Smooth muscle cell (in vitro differentiated cells): ENCODE measurements around the gene PPP2R3C. TPM values are rescaled to one million over a fixed set of nuclear protein-coding genes. Genes with fewer than 3 reads are reported as not detected.
A peak's percentile ranks its signal among the peaks of the same experiment; 100 is the strongest.
"Not testable (repeated sequence)": the region's sequence is repeated elsewhere in the genome, so short reads cannot be mapped to it uniquely, and the experiment has no call there.

Source experiments
- DNase-seq: peaks from one replicate; lab custom pipeline; 2025; ENCODE audit not compliant: unreplicated experiment; lab: John Stamatoyannopoulos, UW
- H2AFZ ChIP-seq: fragments of 200-600 bp; sonication (generic); 2 replicates; pipeline ENCODE4 v1.6.0; 2016; ENCODE audit warnings: antibody characterized with exemption, low read depth, mild to moderate bottlenecking
- H3F3A ChIP-seq: fragments of 200-600 bp; sonication (generic); 2 replicates; pipeline ENCODE4 v1.6.0; 2017; ENCODE audit warnings: antibody characterized with exemption, low read depth
- H3K27ac ChIP-seq: fragments of 200-600 bp; sonication (generic); 2 replicates; pipeline ENCODE4 v1.5.1; 2016; ENCODE audit warnings: low read depth, mild to moderate bottlenecking
- H3K27me3 ChIP-seq: fragments of 200-600 bp; sonication (generic); 2 replicates; pipeline ENCODE4 v1.6.1; 2016; ENCODE audit warnings: low read depth, mild to moderate bottlenecking
- H3K36me3 ChIP-seq: fragments of 200-600 bp; sonication (generic); 2 replicates; pipeline ENCODE4 v1.5.1; 2016; ENCODE audit warnings: low read depth
- H3K4me1 ChIP-seq: fragments of 200-600 bp; sonication (generic); 2 replicates; pipeline ENCODE4 v1.5.1; 2016; ENCODE audit warnings: low read depth
- H3K4me2 ChIP-seq: fragments of 200-600 bp; sonication (generic); 2 replicates; pipeline ENCODE4 v1.6.0; 2016; ENCODE audit warnings: mild to moderate bottlenecking
- H3K4me3 ChIP-seq: fragments of 200-600 bp; sonication (generic); 2 replicates; pipeline ENCODE4 v1.5.1; 2016; ENCODE audit warnings: mild to moderate bottlenecking
- H3K79me2 ChIP-seq: fragments of 200-600 bp; sonication (generic); 2 replicates; pipeline ENCODE4 v1.6.0; 2016; ENCODE audit warnings: low read depth, mild to moderate bottlenecking
- H3K9ac ChIP-seq: fragments of 200-600 bp; sonication (generic); 2 replicates; pipeline ENCODE4 v1.6.0; 2016; ENCODE audit warnings: low read depth
- H3K9me3 ChIP-seq: fragments of 200-600 bp; sonication (generic); replicated peaks from 2 replicates; pipeline ENCODE4 v1.5.1; 2016; ENCODE audit warnings: low read depth
- H4K20me1 ChIP-seq: fragments of 200-600 bp; sonication (generic); 2 replicates; pipeline ENCODE4 v1.6.0; 2016; ENCODE audit warnings: low read depth
- CTCF ChIP-seq: fragments of 200-600 bp; sonication (generic); IDR thresholded peaks from 2 replicates; pipeline ENCODE4 v1.5.1; 2017; ENCODE audit warnings: borderline replicate concordance, mild to moderate bottlenecking, antibody characterized with exemption; ENCODE audit not compliant: insufficient read depth, poor library complexity, severe bottlenecking
- WGBS: methylation state at CpG from one replicate; pipeline ENCODE4 v1.1.7; 2016; ENCODE audit warnings: low lambda C conversion rate; 5-methylcytosine and 5-hydroxymethylcytosine counted together
- polyA plus RNA-seq: library from polyadenylated mRNA; unstranded; fragments of >200 nt; fragmentation: Nextera tagmentation; extraction: Ambion mirVana; gene quantifications from 2 replicates; pipeline ENCODE4 v1.2.1, GENCODE V29; 2016
- total RNA-seq: library from RNA; depleted of rRNA; stranded (reverse); fragments of >200 nt; gene quantifications from 2 replicates; pipeline ENCODE4 v1.2.3, GENCODE V29; 2014

Gene PPP2R3C
- total and polyA plus RNA-seq, 2 experiments from 2014 or later = 32.3 to 35.6 TPM

DNA sequence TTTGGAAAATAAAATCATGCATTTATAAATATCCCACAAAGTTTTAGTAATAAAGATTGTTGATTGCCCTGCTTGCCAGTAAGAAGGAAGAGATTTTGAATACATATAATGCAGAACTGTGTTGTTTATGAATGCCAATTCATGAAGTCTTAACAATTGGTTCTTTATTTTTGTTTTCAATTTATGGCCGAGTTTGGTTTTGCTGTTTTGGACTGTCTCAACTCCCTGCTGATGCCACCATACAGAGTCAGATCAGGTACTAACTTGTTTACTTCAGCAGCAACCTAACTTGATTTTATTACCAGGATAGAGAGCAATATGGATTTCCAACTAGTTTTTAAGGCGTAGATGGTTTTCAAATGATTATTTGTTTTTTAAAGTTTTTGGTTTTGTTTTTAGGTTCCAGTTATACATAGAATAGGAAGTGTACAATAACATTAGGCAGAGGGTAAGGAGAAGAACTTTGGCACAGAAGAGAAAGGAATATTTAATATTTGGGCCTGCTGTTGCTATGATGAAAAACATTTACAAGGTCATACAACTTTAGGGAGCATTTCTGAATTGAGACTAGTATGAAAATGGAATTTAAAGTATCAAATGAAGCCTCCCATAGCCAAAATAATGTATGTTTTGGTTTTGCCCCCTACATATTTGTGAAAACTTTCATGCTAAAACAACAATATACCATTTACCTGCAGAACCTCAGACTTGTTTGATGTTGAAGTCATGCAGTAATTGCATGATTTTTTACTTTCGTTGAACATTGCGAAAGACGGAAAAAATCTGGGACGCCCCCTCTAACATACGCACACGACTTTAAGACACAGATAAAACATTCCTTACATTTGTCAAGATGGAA, 76.6 kb downstream of the PPP2R3C start:
- H3K79me2 ChIP-seq = peaks cover 28% of the 10 kb centered on the region
- 34% methylated on average over 8 of the region's 8 CpGs for WGBS
- H3F3A ChIP-seq = no peaks in the 10 kb centered on the region
- peak overlapping the region; percentile 88 for H3K4me3 ChIP-seq
- peak overlapping the region; percentile 61 for H2AFZ ChIP-seq
- H3K27ac ChIP-seq = peak overlapping the region; percentile 97
- peaks cover 7% of the 10 kb centered on the region for H3K4me1 ChIP-seq
- no peaks in the 10 kb centered on the region for H3K27me3 ChIP-seq
- no peaks in the 10 kb centered on the region for H3K36me3 ChIP-seq
- no peak for TF ChIP-seq CTCF
- peaks cover 14% of the 10 kb centered on the region for H4K20me1 ChIP-seq
- no peak for DNase-seq
- H3K9me3 ChIP-seq = no peaks in the 10 kb centered on the region
- H3K9ac ChIP-seq = peak overlapping the region; percentile 95
- H3K4me2 ChIP-seq = peak overlapping the region; percentile 85

GRCh38 chr14:35043046-35043445, 78.7 kb downstream of the PPP2R3C start:
- H3F3A ChIP-seq = no peaks in the 10 kb centered on the region
- H3K36me3 ChIP-seq = no peaks in the 10 kb centered on the region
- no peak overlapping the region for H3K4me3 ChIP-seq
- peaks cover 14% of the 10 kb centered on the region for H3K79me2 ChIP-seq
- H3K9me3 ChIP-seq = no peaks in the 10 kb centered on the region
- TF ChIP-seq CTCF = no peak
- WGBS = 44% methylated on average over 2 of the region's 2 CpGs
- peaks cover 9% of the 10 kb centered on the region for H4K20me1 ChIP-seq
- H3K4me1 ChIP-seq = peaks cover 7% of the 10 kb centered on the region
- DNase-seq = no peak
- H3K27me3 ChIP-seq = no peaks in the 10 kb centered on the region
- no peak overlapping the region for H2AFZ ChIP-seq
- H3K4me2 ChIP-seq = no peak overlapping the region
- no peak overlapping the region for H3K9ac ChIP-seq
- H3K27ac ChIP-seq = peak overlapping the region; percentile 76

GRCh38 chr14:35042632-35043031, 79.2 kb downstream of the PPP2R3C start:
- H2AFZ ChIP-seq = no peak overlapping the region
- no peak for TF ChIP-seq CTCF
- H3K27me3 ChIP-seq = no peaks in the 10 kb centered on the region
- H3K4me3 ChIP-seq = no peak overlapping the region
- WGBS = 73% methylated on average over 2 of the region's 3 CpGs
- peaks cover 4% of the 10 kb centered on the region for H4K20me1 ChIP-seq
- no peak for DNase-seq
- no peak overlapping the region for H3K4me2 ChIP-seq
- H3K4me1 ChIP-seq = peaks cover 7% of the 10 kb centered on the region
- no peaks in the 10 kb centered on the region for H3K36me3 ChIP-seq
- H3F3A ChIP-seq = no peaks in the 10 kb centered on the region
- H3K9ac ChIP-seq = no peak overlapping the region
- peaks cover 10% of the 10 kb centered on the region for H3K79me2 ChIP-seq
- H3K27ac ChIP-seq = peak overlapping the region; percentile 76
- no peaks in the 10 kb centered on the region for H3K9me3 ChIP-seq

DNA sequence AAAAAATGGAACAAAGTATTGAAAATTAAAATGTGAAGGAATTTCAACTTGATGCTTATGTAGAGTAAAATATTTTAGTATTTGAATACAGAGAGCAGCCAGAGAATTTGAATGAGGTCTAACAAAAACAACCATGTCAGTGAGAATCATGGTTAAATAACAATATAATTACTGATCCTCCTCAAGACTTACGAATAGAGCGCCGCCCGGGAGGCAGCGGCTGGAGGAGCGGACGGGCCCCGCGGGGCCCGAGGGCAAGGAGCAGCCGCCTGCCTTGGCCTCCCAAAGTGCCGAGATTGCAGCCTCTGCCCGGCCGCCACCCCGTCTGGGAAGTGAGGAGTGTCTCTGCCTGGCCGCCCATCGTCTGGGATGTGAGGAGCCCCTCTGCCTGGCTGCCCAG, 83.5 kb downstream of the PPP2R3C start:
- not testable (repeated sequence) for H3F3A ChIP-seq, H3K4me1 ChIP-seq, H3K4me3 ChIP-seq, H3K36me3 ChIP-seq, H3K9me3 ChIP-seq, H3K79me2 ChIP-seq, H3K27me3 ChIP-seq, H4K20me1 ChIP-seq, H3K4me2 ChIP-seq, H2AFZ ChIP-seq, H3K9ac ChIP-seq, DNase-seq, H3K27ac ChIP-seq
- 90% methylated on average over 1 of the region's 17 CpGs for WGBS

Other genes with a start within 250 kb of the PPP2R3C start
- gene BAZ1A, start 246.6 kb downstream of the PPP2R3C start, total RNA-seq = 21.7 and 31.9 TPM in 2 replicates
- 12.4 and 16.5 TPM in 2 replicates for gene BAZ1A, start 246.6 kb downstream of the PPP2R3C start, polyA plus RNA-seq
- gene SRP54, start 139.0 kb downstream of the PPP2R3C start, total RNA-seq = 111 and 129 TPM in 2 replicates
- 76.4 and 79.4 TPM in 2 replicates for gene SRP54, start 139.0 kb downstream of the PPP2R3C start, polyA plus RNA-seq
- 51.3 and 65.1 TPM in 2 replicates for gene FAM177A1, start 75.7 kb downstream of the PPP2R3C start, total RNA-seq
- 70.7 and 82.4 TPM in 2 replicates for gene FAM177A1, start 75.7 kb downstream of the PPP2R3C start, polyA plus RNA-seq
- gene PRORP, start 562 bp upstream of the PPP2R3C start, total RNA-seq = 29.1 and 31.3 TPM in 2 replicates
- gene PRORP, start 562 bp upstream of the PPP2R3C start, polyA plus RNA-seq = 17.6 and 21.1 TPM in 2 replicates
- gene PSMA6, start 170.4 kb upstream of the PPP2R3C start, total RNA-seq = 250 and 315 TPM in 2 replicates
- gene PSMA6, start 170.4 kb upstream of the PPP2R3C start, polyA plus RNA-seq = 251 and 255 TPM in 2 replicates